GM19099 (cell line): Measurements from ENCODE around the gene HNRNPA3.

Source experiments
- POLR2A ChIP-seq: IDR thresholded peaks from 3 replicates; pipeline ENCODE4 v1.6.1; 2011; ENCODE audit warnings: low read depth; ENCODE audit not compliant: insufficient read length; ENCODE audit errors: extremely low read depth

The HNRNPA3 gene

GRCh38 chr2:177258059-177258458 is 45.5 kb downstream of the HNRNPA3 start:
- no peak for TF ChIP-seq POLR2A

DNA sequence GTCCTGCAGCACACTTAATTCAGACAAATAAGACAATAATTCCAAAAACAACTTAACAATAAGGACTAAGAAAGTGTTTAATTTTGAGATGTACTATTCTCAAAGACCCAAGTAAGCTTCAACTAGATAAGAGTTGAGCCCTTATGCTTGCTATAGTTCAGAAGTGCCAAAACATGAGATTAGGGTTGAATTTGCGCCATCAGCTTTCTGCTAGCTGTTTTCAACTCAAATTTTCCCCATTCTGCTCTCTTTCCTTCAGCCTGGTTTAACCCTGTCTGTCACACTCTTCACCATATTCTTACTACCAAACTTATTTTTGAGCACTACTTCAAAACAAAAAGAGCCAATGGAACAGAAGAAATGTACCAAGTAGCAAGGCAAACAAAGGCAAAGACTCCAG is 47.8 kb downstream of the HNRNPA3 start:
- TF ChIP-seq POLR2A: no peak

DNA sequence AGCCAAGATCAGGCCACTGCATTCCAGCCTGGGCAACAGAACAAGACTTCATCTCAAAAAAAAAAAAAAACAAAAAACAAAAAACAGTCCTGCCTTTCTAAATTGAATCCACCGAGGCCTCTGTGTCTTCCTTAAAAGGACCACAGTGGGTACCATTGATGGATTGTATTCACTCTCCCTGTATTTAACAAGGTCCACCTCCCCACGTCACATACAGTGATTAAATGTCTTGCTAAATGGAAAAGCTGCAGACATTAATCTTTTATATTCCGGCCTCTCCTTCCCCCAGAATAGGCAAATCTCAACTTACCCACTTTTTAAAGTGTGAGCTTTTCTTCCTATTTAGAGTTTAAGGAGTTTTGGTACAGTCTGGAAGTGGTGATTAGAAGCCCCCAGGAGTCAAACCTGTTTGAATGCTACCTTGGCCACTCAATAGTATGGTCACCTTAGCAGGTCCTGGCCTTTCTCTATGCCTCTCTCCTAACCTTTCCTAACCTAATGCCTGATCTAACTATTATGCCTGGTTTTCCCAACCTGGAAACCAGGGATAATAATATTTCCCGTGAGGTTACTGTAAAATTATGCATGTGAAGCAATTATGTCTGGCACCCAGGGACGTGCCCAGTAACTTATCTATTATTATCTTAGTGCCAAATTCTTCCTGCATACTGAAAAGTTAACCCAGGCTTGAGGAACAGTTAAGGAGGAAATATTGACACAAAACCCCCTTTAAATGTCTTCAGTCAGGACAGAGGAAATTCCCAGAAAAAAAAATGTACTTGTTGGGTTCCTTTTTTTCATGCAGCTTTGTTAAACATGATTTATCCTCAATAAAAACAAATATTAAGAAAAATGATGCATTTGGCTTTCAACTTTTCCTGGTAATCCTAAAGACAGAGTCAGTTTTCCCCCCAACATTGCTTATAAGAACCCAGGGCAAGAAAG is 48.8 kb downstream of the HNRNPA3 start:
- no peak for TF ChIP-seq POLR2A

GRCh38 chr2:177262092-177262491 is 49.5 kb downstream of the HNRNPA3 start:
- no peak for TF ChIP-seq POLR2A

DNA sequence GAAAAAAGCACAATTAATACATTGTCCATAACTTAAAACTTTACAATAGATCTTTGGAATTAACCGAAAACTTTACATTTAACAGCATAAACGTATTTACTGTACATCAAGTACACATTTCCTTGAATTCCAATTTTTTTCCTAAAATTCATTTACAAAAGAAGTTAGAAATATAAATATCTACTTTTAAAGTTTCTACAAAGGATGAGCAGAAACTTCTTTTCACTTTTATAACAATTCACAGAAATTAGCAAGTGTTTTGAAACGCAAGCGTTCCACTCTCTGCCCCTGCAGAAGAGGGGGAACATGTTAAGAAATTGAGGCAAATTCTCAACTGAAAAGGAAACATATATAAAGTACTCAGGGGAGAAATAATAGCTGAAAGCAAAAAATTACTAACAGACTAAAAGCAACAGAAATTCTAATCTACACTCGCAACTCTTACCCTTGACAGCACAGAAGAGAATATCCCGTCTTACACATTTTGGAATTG is 50.4 kb downstream of the HNRNPA3 start:
- no peak for TF ChIP-seq POLR2A

DNA sequence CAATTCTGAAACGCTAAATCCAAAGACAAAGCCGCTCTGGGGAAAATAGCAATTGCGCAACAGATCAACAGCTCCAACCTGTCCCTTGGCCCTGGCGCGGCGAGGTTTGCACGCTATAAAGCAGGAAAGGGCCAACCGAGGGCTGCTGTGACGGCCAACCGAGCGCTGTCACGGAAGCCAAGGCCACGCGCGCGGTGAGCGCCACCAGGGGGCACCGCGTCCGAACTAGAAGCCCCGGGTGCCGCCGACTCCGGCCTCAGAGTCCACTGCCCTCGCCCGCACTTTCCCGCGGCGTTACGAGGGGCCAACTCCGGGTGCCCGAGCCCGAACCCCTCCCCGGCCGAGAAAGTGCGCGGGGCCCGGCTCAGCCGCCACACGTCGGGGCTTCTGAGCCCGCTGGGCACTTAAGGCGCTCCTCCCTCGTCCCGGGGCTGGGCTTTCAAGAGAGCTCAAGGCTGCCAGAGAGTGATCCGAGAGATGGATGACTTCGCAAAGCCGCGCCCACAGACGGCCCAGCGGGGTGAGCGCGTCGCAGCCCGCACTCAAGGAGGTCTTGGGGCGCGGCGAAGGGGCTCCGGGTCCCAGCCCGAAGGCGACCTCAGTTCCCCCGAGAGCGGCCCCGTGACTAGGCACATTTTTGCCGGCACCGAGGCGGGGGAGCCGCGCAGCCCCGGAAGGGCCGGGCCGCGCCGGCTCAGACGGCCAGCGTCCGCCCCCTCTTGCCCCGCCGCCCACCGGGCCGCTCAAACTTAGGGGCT is 51.0 kb downstream of the HNRNPA3 start:
- peak; percentile 65 for TF ChIP-seq POLR2A

GRCh38 chr2:177264209-177264692 is 51.7 kb downstream of the HNRNPA3 start:
- peak; percentile 12 for TF ChIP-seq POLR2A

DNA sequence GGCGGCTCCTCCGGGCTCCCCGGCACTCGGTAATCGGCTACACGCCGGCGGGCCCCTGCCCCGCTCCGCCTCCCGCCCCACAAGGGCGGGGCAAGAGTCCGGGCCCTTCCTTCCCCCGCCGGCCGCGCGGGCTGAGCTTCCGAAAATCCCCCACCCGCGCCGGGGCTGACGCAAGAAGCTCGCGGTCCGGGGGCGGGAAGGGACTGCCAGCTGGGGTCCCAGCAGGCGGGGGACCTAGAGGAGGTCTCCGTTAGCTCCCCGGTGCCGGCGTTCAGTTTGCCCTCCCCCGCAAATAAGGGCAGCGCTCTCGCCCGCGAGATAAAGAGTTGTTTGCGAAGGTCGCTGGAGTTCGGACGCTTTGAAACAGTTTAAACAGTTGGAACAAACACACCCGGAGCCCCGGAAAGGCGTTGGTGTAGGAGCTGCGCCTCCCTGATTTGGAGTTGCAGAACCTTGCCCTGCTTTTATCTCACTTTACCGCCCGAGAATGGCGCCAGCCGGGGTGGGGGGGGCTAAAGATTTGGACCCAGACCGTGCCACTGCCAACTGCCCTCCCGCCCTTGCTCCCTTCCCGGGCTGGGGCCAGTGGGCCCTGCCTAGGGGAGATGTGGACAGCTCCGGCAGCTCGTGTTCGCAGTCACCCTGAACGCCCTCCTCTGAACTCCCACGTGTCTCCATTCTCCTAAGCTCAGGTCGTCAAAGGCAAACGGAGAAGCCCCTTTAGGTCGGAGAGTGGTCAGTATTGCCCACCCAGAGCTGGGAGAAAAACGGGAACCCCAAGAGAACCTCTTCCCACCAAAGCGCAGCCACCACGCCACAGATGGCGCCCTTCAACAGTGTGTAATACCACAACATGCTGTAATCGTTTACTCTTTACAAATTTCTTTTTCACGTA is 52.3 kb downstream of the HNRNPA3 start, which contains the start of gene NFE2L2:
Gene NFE2L2 (minus strand): TSS at position 35 of the 895 bp plus-strand sequence. CDS start 151 bp downstream, outside the sequence.
- peak; percentile 69 for TF ChIP-seq POLR2A

GRCh38 chr2:177265824-177266817 is 53.5 kb downstream of the HNRNPA3 start:
- no peak for TF ChIP-seq POLR2A

- no peak for TF ChIP-seq POLR2A
Observed at GRCh38 chr2:177268187-177268871, 55.7 kb downstream of the HNRNPA3 start.

- no peak for TF ChIP-seq POLR2A
Observed at GRCh38 chr2:177268901-177269300, 56.3 kb downstream of the HNRNPA3 start.

GRCh38 chr2:177270531-177270930 is 57.9 kb downstream of the HNRNPA3 start:
- no peak for TF ChIP-seq POLR2A

DNA sequence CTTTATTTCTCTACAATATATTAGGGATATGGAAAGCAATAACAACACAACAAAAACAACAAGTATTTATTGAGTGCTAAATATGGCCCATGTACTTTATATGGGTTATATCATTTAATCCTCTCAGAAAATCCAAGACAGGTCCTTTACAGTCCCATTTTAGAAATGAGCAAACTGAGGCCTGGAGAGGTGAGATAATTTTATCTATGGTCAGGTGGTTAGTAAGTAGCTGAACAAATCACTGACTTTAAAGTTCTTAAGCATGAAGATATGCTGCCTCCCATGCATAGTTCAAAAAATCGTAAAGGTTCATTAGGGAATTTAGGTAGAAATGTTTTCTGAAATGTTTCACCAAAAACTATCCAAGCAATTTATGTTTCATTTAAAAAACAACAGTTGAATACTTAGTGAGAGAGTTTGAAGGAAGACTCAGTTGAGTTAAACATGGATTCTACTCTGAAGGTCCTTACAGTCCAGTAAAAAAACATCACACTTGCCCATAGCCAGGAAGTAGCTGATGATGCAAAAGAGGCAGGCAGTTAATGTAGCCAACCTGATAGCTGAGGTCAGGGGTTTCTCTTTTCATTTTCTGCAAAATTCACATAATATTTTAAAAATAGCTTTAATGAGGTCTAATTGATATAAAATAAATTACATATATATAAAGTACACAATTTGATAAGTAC is 59.5 kb downstream of the HNRNPA3 start:
- no peak for TF ChIP-seq POLR2A

- no peak for TF ChIP-seq POLR2A
Observed at GRCh38 chr2:177272765-177273164, 60.2 kb downstream of the HNRNPA3 start.
